Measurements from ENCODE around the gene MBLAC1.

DNA sequence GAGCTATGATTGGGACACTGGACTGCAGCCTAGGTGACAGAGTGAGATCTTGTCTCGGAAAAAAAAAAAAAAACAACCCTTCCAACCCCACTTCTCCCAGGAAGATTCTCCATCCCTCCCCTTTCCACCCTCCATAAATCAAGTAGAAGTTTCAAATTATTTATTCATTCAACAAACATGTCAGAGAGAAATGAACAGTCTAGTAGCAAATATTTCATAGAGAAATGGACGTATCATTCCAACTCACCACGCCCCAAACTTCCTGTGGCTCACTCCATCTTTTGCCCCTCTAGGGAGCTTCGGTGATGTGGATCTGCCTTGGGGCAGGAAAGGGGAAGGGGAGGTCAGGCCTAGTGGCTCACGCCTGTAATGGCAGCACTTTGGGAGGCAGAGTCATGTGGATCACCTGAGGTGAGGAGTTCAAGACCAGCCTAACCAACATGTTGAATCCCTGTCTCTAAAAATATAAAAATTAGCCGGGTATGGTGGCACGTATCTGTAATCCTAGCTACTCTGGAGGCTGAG lies 32.4 kb downstream of the MBLAC1 start:
- TF ChIP-seq, protein P1, sequence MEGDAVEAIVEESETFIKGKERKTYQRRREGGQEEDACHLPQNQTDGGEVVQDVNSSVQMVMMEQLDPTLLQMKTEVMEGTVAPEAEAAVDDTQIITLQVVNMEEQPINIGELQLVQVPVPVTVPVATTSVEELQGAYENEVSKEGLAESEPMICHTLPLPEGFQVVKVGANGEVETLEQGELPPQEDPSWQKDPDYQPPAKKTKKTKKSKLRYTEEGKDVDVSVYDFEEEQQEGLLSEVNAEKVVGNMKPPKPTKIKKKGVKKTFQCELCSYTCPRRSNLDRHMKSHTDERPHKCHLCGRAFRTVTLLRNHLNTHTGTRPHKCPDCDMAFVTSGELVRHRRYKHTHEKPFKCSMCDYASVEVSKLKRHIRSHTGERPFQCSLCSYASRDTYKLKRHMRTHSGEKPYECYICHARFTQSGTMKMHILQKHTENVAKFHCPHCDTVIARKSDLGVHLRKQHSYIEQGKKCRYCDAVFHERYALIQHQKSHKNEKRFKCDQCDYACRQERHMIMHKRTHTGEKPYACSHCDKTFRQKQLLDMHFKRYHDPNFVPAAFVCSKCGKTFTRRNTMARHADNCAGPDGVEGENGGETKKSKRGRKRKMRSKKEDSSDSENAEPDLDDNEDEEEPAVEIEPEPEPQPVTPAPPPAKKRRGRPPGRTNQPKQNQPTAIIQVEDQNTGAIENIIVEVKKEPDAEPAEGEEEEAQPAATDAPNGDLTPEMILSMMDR (IDR thresholded peaks at IDR 0.05), result no peak
- TF ChIP-seq POLR2A (IDR thresholded peaks at IDR 0.05), result no peak
